ENCODE measurements around the gene SH2D3A.
"Not testable (repeated sequence)": the region's sequence is repeated elsewhere in the genome, so short reads cannot be mapped to it uniquely, and the experiment has no call there.

The SH2D3A gene

GRCh38 chr19:6767357-6768235 lies at the start of gene SH2D3A:
TSS of gene SH2D3A (minus strand) at chr19:6767435. CDS start at chr19:6763748, 3,687 bp downstream.
- peak; percentile 84 for DNase-seq

- DNase-seq, result no peak
These were observed 46.4 kb upstream of the SH2D3A start for GRCh38 chr19:6813659-6814058.

GRCh38 chr19:6812612-6813011 lies 45.4 kb upstream of the SH2D3A start:
- no peak for DNase-seq

- DNase-seq, result peak; percentile 33
These were observed 44.7 kb upstream of the SH2D3A start for GRCh38 chr19:6811906-6812305.

- no peak for DNase-seq
These were observed 44.1 kb upstream of the SH2D3A start for GRCh38 chr19:6811378-6811777.

GRCh38 chr19:6809262-6809661 lies 42.0 kb upstream of the SH2D3A start:
- no peak for DNase-seq

- DNase-seq, result no peak
These were observed 41.3 kb upstream of the SH2D3A start for GRCh38 chr19:6808494-6808893.

GRCh38 chr19:6807291-6807690 lies 40.1 kb upstream of the SH2D3A start:
- no peak for DNase-seq

- no peak for DNase-seq
These were observed 39.3 kb upstream of the SH2D3A start for GRCh38 chr19:6806488-6806887.

- DNase-seq, result no peak
These were observed 35.8 kb upstream of the SH2D3A start for GRCh38 chr19:6803036-6803404.

GRCh38 chr19:6802336-6803035 lies 35.3 kb upstream of the SH2D3A start:
- DNase-seq, result peak; percentile 80

- DNase-seq, result peak; percentile 90
These were observed 34.4 kb upstream of the SH2D3A start for GRCh38 chr19:6801485-6802086.

GRCh38 chr19:6800991-6801484 lies 33.8 kb upstream of the SH2D3A start:
- no peak for DNase-seq

- not testable (repeated sequence) for DNase-seq
These were observed 33.0 kb upstream of the SH2D3A start for GRCh38 chr19:6800160-6800790.

- no peak for DNase-seq
These were observed 30.4 kb upstream of the SH2D3A start for GRCh38 chr19:6797646-6798045.

- DNase-seq, result no peak
These were observed 29.0 kb upstream of the SH2D3A start for GRCh38 chr19:6796278-6796677.

GRCh38 chr19:6794686-6795431 lies 27.6 kb upstream of the SH2D3A start:
- no peak for DNase-seq

- DNase-seq, result no peak
These were observed 26.7 kb upstream of the SH2D3A start for GRCh38 chr19:6793973-6794372.

- no peak for DNase-seq
These were observed 26.2 kb upstream of the SH2D3A start for GRCh38 chr19:6793411-6793810.

- no peak for DNase-seq
These were observed 24.0 kb upstream of the SH2D3A start for GRCh38 chr19:6791237-6791636.

GRCh38 chr19:6790194-6791128 lies 23.2 kb upstream of the SH2D3A start:
- no peak for DNase-seq

Measured in OCI-M1 (cell line).